ENCODE results near the gene APOLD1. TPM values are rescaled to one million over a fixed set of nuclear protein-coding genes. Genes with fewer than 3 reads are reported as not detected.

Gene APOLD1
- total and polyA plus RNA-seq, 7 experiments from 2014 or later = 0.25 to 11.1 (median 2.4) TPM

DNA sequence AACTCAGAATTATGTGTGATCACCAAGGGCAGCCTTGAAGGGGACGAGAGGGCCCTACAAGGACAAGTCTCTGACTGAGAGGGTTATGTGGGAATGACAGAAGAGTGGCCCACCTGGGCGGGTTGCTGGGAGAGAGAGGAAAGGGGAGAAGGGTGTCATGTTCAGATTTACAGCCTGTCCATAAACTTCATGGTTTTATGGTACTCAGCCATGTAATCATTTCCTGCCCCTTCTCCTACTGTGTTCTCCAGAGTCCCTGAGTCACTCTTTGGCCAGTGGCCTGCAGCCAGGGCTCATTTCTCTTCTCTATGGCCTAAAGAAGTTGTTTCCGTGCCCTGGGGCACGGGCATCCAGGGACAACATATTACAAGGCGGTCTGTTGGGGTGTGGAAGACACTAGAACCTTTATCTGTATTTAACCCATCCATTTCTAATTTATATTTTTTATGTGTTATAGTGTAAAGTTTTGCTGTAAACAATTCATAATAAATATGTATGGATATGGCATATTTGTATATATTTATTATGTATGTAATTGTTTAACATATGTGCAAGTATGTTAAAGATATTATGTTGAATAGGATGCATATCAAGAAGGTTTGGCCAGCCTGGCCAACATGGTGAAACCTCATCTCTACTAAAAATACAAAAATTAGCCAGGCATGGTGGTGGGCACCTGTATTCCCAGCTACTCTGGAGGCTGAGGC, 54.6 kb downstream of the APOLD1 start:
- H3K27ac ChIP-seq (ENCODE audit: low read depth, low read length) = peak overlapping the region; percentile 7
- no peaks in the 10 kb centered on the region for H3K27me3 ChIP-seq (ENCODE audit: control insufficient read depth in 2 of 2, insufficient read depth in 2 of 2, low read length in 2 of 2)
- DNase-seq (no peak), ATAC-seq (no peak)
- ChIA-PET CTCF (no interaction called here), POLR2A (no interaction called here)
- H3K36me3 ChIP-seq (ENCODE audit: control insufficient read depth in 2 of 3, insufficient read depth in 3 of 3, low read length in 3 of 3) = peaks cover 0 to 7% (median 0%) of the 10 kb centered on the region in 3 experiments
- Mint-ChIP-seq H3K4me3 (peak overlapping the region in 2 of 10 donors; percentile 23 to 61), H3K27ac (peak overlapping the region; percentile 71 to 92 (median 82)), H3K9me3 (no peaks in the 10 kb centered on the region), H3K4me1 (peaks cover 11 to 46% (median 37%) of the 10 kb centered on the region in 7 donors), H3K36me3 (peaks cover 0 to 2% (median 0%) of the 10 kb centered on the region in 5 donors), H3K27me3 (no peaks in the 10 kb centered on the region)
- no peak overlapping the region for H3K4me3 ChIP-seq (ENCODE audit: low read length)
- no peaks in the 10 kb centered on the region for H3K9me3 ChIP-seq (ENCODE audit: control insufficient read depth in 2 of 3, low read length in 3 of 3)
- H3K4me1 ChIP-seq (ENCODE audit: control insufficient read depth in 2 of 2, insufficient read depth in 2 of 2, low read length in 2 of 2) = peaks cover 0 to 27% of the 10 kb centered on the region in 2 donors
- intact Hi-C loops (cut with micrococcal nuclease) = loop anchor here (5.0 kb wide), 2 partner anchors 52 to 162 kb away; partner anchors contain the start of genes GPRC5A (in 1 of the 2) and HEBP1 (in 1 of the 2)

DNA sequence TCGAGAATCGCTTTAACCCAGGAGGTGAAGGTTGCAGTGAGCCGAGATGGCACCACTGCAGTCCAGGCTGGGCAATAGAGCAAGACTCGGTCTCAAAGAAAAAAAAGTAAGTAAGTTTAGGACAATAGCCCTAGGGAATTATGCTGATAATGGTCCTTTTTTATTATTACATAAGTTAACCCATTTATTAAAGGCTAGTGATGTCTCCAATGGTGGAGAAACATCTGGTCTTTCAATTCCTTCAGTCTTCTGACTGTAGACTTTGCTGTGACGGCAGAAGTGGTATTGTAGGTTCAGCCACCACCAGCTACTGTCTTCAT, 55.1 kb downstream of the APOLD1 start:
- Histone ChIP-seq H3K27me3 (ENCODE audit: control insufficient read depth in 2 of 2, insufficient read depth in 2 of 2, low read length in 2 of 2) (no peaks in the 10 kb centered on the region), H3K27ac (ENCODE audit: low read depth, low read length) (no peak overlapping the region), H3K4me1 (ENCODE audit: control insufficient read depth in 2 of 2, insufficient read depth in 2 of 2, low read length in 2 of 2) (peaks cover 0 to 32% of the 10 kb centered on the region in 2 donors), H3K4me3 (ENCODE audit: low read length) (no peak overlapping the region), H3K9me3 (ENCODE audit: control insufficient read depth in 2 of 3, low read length in 3 of 3) (no peaks in the 10 kb centered on the region), H3K36me3 (ENCODE audit: control insufficient read depth in 2 of 3, insufficient read depth in 3 of 3, low read length in 3 of 3) (peaks cover 0 to 2% (median 0%) of the 10 kb centered on the region in 3 experiments)
- no peak for DNase-seq
- ChIA-PET POLR2A (no interaction called here), CTCF (no interaction called here)
- Mint-ChIP-seq H3K27me3 (no peaks in the 10 kb centered on the region), H3K4me1 (peaks cover 12 to 50% (median 41%) of the 10 kb centered on the region in 7 donors), H3K36me3 (peaks cover 0 to 2% (median 0%) of the 10 kb centered on the region in 5 donors), H3K4me3 (no peak overlapping the region), H3K9me3 (no peaks in the 10 kb centered on the region), H3K27ac (peak overlapping the region in 3 of 9 donors; percentile 9 to 60 (median 12))
- no peak for ATAC-seq
- intact Hi-C loops (cut with micrococcal nuclease) = no loop called here

Small RNA genes within 50 kb of the gene (microRNA-seq; reads per million reads assigned to microRNA genes)
- gene MIR613 (ENCODE audit: borderline microRNAs expressed) = not detected

Other genes starting within 250 kb of the APOLD1 start
- gene DUSP16, start 222.8 kb upstream of the APOLD1 start, total RNA-seq = 10 to 100 TPM; 26.8 to 42.8 (median 38.9) TPM
- 1 to 10 TPM; 4.4 to 5.0 TPM for gene DUSP16, start 222.8 kb upstream of the APOLD1 start, polyA plus RNA-seq
- gene CREBL2, start 173.8 kb upstream of the APOLD1 start, total RNA-seq = 10 to 100 TPM; 17.3 to 39.5 (median 24.9) TPM
- 10 to 100 TPM; 40.2 to 46.5 TPM for gene CREBL2, start 173.8 kb upstream of the APOLD1 start, polyA plus RNA-seq
- gene GPR19, start 89.5 kb upstream of the APOLD1 start, total RNA-seq = 10 to 100 TPM in 1 of 5 experiments, 1 to 10 TPM in 3, under 1 TPM in 1; 0.69 to 10.4 (median 2.7) TPM
- under 1 TPM; 0.17 to 0.52 TPM for gene GPR19, start 89.5 kb upstream of the APOLD1 start, polyA plus RNA-seq
- gene CDKN1B, start 68.3 kb upstream of the APOLD1 start, total RNA-seq = 100 to 1,000 TPM; 105 to 205 (median 191) TPM
- 10 to 100 TPM; 15.1 to 32.8 TPM for gene CDKN1B, start 68.3 kb upstream of the APOLD1 start, polyA plus RNA-seq
- gene DDX47, start 27.7 kb downstream of the APOLD1 start, total RNA-seq = 100 to 1,000 TPM in 2 of 5 experiments, 10 to 100 TPM in 3; 71.6 to 154 (median 75.5) TPM
- 10 to 100 TPM; 70.7 to 90.2 TPM for gene DDX47, start 27.7 kb downstream of the APOLD1 start, polyA plus RNA-seq
- gene GPRC5A, start 105.9 kb downstream of the APOLD1 start, total RNA-seq = under 1 TPM in 4 of 5 experiments, not detected in 1; 0.05 to 0.93 (median 0.15) TPM
- under 1 TPM in 1 of 2 donors, not detected in 1; 0.06 TPM for gene GPRC5A, start 105.9 kb downstream of the APOLD1 start, polyA plus RNA-seq
- gene GPRC5D, start 166.5 kb downstream of the APOLD1 start, total RNA-seq = under 1 TPM in 1 of 5 experiments, not detected in 4; 0.29 TPM
- under 1 TPM in 1 of 2 donors, not detected in 1; 0.83 TPM for gene GPRC5D, start 166.5 kb downstream of the APOLD1 start, polyA plus RNA-seq
- gene HEBP1, start 214.6 kb downstream of the APOLD1 start, total RNA-seq = 10 to 100 TPM; 10.9 to 23.4 (median 13.6) TPM
- gene HEBP1, start 214.6 kb downstream of the APOLD1 start, polyA plus RNA-seq = 10 to 100 TPM; 33.5 to 47.7 TPM